ENCODE data around the gene DUSP7. TPM values are rescaled to one million over a fixed set of nuclear protein-coding genes. Genes with fewer than 3 reads are reported as not detected.

The DUSP7 gene
- total and polyA plus RNA-seq, 2 donors (not counting 3 experiments of a cell fraction or from before 2014, with no cell fraction given) = 29.2 to 37.7 TPM

DNA sequence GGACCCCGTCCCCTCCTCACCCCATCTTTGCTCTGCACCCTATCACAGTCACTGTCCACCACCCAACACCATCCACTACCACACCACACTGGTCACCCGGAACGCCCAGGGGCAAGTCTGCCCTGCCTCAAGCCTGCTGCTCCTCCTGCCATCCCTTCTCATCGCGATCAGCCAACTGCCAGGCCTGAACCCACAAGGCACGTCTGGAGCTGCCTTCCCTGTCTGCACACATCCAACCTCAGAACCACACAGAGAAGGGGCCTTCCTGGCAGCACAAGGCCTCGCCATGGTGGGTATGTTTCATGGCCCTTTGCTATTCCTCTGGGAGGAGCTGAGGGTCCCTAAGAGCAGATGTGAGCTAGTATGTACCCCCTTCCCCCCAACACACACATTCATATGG lies 3.4 kb upstream of the DUSP7 start:
- POLR2A ChIA-PET = no interaction called here
- FAIRE-seq = no peak
- dilution Hi-C loops (cut with MboI; ENCODE audit: extremely low pct_ligation_motif_present, low sequenced_read_pairs) = no loop called here
- intact Hi-C loops (cut with micrococcal nuclease) = no loop called here
- Histone ChIP-seq H2AFZ (ENCODE audit: low read depth, low read length) (no peak overlapping the region), H3K36me3 (ENCODE audit: control insufficient read depth in 2 of 2, extremely low read depth in 1 of 2, insufficient read depth in 2 of 2, low read length in 2 of 2) (no peaks in the 10 kb centered on the region), H4K20me1 (replicated peaks; ENCODE audit: control insufficient read depth, extremely low read depth, insufficient read depth, low read length) (no peaks in the 10 kb centered on the region), H3K4me2 (ENCODE audit: insufficient read depth, low read length) (no peak overlapping the region), H3K79me2 (ENCODE audit: control insufficient read depth, insufficient read depth, low read length) (peaks cover 12% of the 10 kb centered on the region), H3K27me3 (ENCODE audit: control insufficient read depth in 2 of 2, insufficient read depth in 2 of 2, low read length in 2 of 2) (no peaks in the 10 kb centered on the region), H3K9ac (replicated peaks; ENCODE audit: extremely low read depth, insufficient read depth, low read length) (no peak overlapping the region), H3K4me1 (ENCODE audit: control insufficient read depth, extremely low read depth, insufficient read depth, low read length) (peaks cover 16% of the 10 kb centered on the region), H3K9me1 (replicated peaks; ENCODE audit: control insufficient read depth, extremely low read depth, insufficient read depth, low read length) (no peaks in the 10 kb centered on the region), H3K27ac (ENCODE audit: insufficient read depth, low read depth, low read length) (no peak overlapping the region), H3K9me3 (replicated peaks; ENCODE audit: control insufficient read depth, insufficient read depth, low read length) (no peaks in the 10 kb centered on the region), H3K4me3 (replicated peaks in 1 of 3; ENCODE audit: insufficient read depth in 1 of 3, low read depth in 1 of 3, low read length in 3 of 3) (no peak overlapping the region)
- TF ChIP-seq FOS (IDR thresholded peaks at IDR 0.05; ENCODE audit: borderline replicate concordance, insufficient read depth, low read length) (no peak), EZH2 (IDR thresholded peaks at IDR 0.05; ENCODE audit: borderline replicate concordance, low read depth, low read length, severe bottlenecking) (no peak), JUN (IDR thresholded peaks at IDR 0.05; ENCODE audit: borderline replicate concordance, insufficient read depth, insufficient read length, low read depth) (no peak), POLR2A (IDR thresholded peaks at IDR 0.05; ENCODE audit: low read depth, low read length) (no peak), POLR2AphosphoS5 (IDR thresholded peaks at IDR 0.05; ENCODE audit: insufficient read depth, low read depth, low read length) (no peak), MYC (IDR thresholded peaks at IDR 0.05; ENCODE audit: low read depth, low read length) (no peak), GATA2 (IDR thresholded peaks at IDR 0.05; ENCODE audit: insufficient read depth, insufficient read length, low read depth, low read length) (no peak)
- TF ChIP-seq, protein P1, sequence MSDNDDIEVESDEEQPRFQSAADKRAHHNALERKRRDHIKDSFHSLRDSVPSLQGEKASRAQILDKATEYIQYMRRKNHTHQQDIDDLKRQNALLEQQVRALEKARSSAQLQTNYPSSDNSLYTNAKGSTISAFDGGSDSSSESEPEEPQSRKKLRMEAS (IDR thresholded peaks at IDR 0.05; ENCODE audit: insufficient read depth, insufficient read length) = no peak
- TF ChIP-seq, protein P2, sequence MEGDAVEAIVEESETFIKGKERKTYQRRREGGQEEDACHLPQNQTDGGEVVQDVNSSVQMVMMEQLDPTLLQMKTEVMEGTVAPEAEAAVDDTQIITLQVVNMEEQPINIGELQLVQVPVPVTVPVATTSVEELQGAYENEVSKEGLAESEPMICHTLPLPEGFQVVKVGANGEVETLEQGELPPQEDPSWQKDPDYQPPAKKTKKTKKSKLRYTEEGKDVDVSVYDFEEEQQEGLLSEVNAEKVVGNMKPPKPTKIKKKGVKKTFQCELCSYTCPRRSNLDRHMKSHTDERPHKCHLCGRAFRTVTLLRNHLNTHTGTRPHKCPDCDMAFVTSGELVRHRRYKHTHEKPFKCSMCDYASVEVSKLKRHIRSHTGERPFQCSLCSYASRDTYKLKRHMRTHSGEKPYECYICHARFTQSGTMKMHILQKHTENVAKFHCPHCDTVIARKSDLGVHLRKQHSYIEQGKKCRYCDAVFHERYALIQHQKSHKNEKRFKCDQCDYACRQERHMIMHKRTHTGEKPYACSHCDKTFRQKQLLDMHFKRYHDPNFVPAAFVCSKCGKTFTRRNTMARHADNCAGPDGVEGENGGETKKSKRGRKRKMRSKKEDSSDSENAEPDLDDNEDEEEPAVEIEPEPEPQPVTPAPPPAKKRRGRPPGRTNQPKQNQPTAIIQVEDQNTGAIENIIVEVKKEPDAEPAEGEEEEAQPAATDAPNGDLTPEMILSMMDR (IDR thresholded peaks at IDR 0.05; ENCODE audit: extremely low read depth in 1 of 2, insufficient read depth in 1 of 2, low read depth in 1 of 2, low read length in 2 of 2) = no peak
- CTCF ChIA-PET = interaction anchor here (1.0 to 10.4 kb wide), 3 partner anchors 13 to 61 kb away, joined by 3 to 180 read pairs (median 4); no protein-coding TSS in a partner anchor
- no peak for DNase-seq (ENCODE audit: low read depth, low spot score)
- BruUV-seq (replicated peaks) = no TSS peak
